Stomach (tissue), 9 donors: Measurements from ENCODE around the gene GLRX2. TPM values are rescaled to one million over a fixed set of nuclear protein-coding genes. Genes with fewer than 3 reads are reported as not detected.

Experiments used
- DNase-seq, 2 donors: peaks; one replicate each; pipeline versions ENCODE4 v3.0.0 to v3.0.0-alpha.2; 2013 to 2019
- H3K27ac ChIP-seq, 5 donors: fragments of 200-600 bp in 4 of 5; sonication (generic) in 4 of 5; one replicate each; pipeline ENCODE4 v1.5.1; 2013 to 2019; ENCODE audit warnings: mild to moderate bottlenecking in 1 of 5, moderate library complexity in 1 of 5
- H3K27me3 ChIP-seq, 3 donors: fragments of 200-600 bp; sonication (generic); one replicate each; pipeline ENCODE4 v1.5.1; 2017 to 2019; ENCODE audit warnings: mixed run types in 1 of 3
- H3K36me3 ChIP-seq, 4 donors: fragments of 200-600 bp; sonication (generic); 1 replicate in 3 of 4; 2 replicates in 1 of 4; pipeline ENCODE4 v1.5.1; 2016 to 2019
- H3K4me1 ChIP-seq, 4 donors: fragments of 200-600 bp; sonication (generic); one replicate each; pipeline ENCODE4 v1.5.1; 2016 to 2019
- H3K4me3 ChIP-seq, 4 donors: fragments of 200-600 bp; sonication (generic) in 3 of 4; one replicate each; pipeline ENCODE4 v1.5.1; 2016 to 2019; ENCODE audit warnings: mild to moderate bottlenecking in 1 of 4
- H3K9me3 ChIP-seq, 4 donors: fragments of 200-600 bp; sonication (generic); one replicate each; pipeline ENCODE4 v1.5.1; 2016 to 2019
- EP300 ChIP-seq: sonication (generic); formaldehyde crosslinking; IDR thresholded peaks from one replicate; pipeline ENCODE4 v1.6.1; 2017; ENCODE audit warnings: antibody characterized with exemption
- POLR2A ChIP-seq, 4 donors: fragments of 450-650 bp; IDR thresholded peaks; one replicate each; pipeline ENCODE4 v1.6.1; 2016; ENCODE audit warnings: antibody characterized with exemption in 4 of 4, control low read depth in 2 of 4, mild to moderate bottlenecking in 1 of 4, moderate library complexity in 1 of 4
- POLR2AphosphoS5 ChIP-seq, 3 donors: sonication (generic); formaldehyde crosslinking; IDR thresholded peaks; one replicate each; pipeline ENCODE4 v1.6.1; 2016; ENCODE audit warnings: antibody characterized with exemption in 3 of 3
- WGBS, 5 donors: extraction: QIAGEN DNeasy Blood & Tissue Kit in 3 of 5; methylation state at CpG; one replicate each; pipeline versions ENCODE4 v1.1.5 to v1.1.7; 2013 to 2018; 5-methylcytosine and 5-hydroxymethylcytosine counted together
- intact Hi-C: fragments of 100-400 bp; cut with DNase I; formaldehyde crosslinking; loops from one replicate; pipeline ENCODE4 v1.15.1; 2023; ENCODE audit warnings: low total_unique reads
- polyA plus RNA-seq, 3 donors: library from polyadenylated mRNA; stranded (reverse); fragments of 200-250 nt; gene quantifications; one replicate each; pipeline ENCODE4 v1.2.3, GENCODE V29; 2013
- total RNA-seq, 5 donors: library from RNA; depleted of rRNA; stranded (reverse); fragments of >200 nt; gene quantifications; one replicate each; pipeline versions ENCODE4 v1.1.0 to v1.2.3, GENCODE V29; 2014 to 2016
- TF ChIP-seq, protein P1 (sequence below), 7 experiments: fragments of 450-650 bp in 4 of 7; fragments of 200-600 bp in 3 of 7; sonication (generic) in 3 of 7; IDR thresholded peaks; one replicate each; pipeline ENCODE4 v1.5.1; 2016 to 2019; ENCODE audit warnings: antibody characterized with exemption in 7 of 7, control low read depth in 2 of 7, mild to moderate bottlenecking in 1 of 7
- donor health status: healthy with polysubstance abuse.
- donor health status: Bipolar disorder and iron deficiency.
- donor health status: healthy.

Gene GLRX2
- total and polyA plus RNA-seq, 8 donors = 1.2 to 18.7 (median 5.8) TPM

DNA sequence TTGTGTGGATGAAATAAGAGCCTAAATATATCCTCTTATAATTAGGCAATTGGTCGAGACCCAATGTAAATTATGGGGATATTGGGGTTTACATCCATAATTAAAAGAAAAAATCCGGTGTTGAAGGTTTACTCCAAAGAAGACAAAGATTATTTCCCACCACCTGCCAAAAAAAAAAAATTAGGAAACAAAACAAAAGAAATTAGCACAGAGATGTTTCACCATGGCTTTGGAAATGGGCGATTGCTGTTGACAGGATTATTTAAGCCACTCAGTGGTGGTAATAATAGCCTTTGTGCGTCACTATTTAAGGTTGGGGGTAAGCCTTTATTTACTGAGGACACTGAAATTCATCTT is 585 bp upstream of the GLRX2 start:
- 34 to 43% (median 38%) methylated on average over 4 of the region's 4 CpGs for WGBS, 5 donors
- Histone ChIP-seq H3K27me3 (no peaks in the 10 kb centered on the region), H3K27ac (peak overlapping the region; percentile 87 to 96 (median 94)), H3K9me3 (no peaks in the 10 kb centered on the region), H3K4me3 (peak overlapping the region; percentile 60 to 92 (median 80)), H3K36me3 (peaks cover 0 to 1% (median 0%) of the 10 kb centered on the region in 4 donors), H3K4me1 (peaks cover 5 to 29% (median 21%) of the 10 kb centered on the region in 4 donors)
- intact Hi-C loops = loop anchor here (10.0 kb wide), 1 partner anchor 51 kb away; the partner anchor contains the start of genes RO60 and UCHL5
- no peak for TF ChIP-seq EP300
- TF ChIP-seq POLR2A (IDR thresholded peaks at IDR 0.05) = no peak
- TF ChIP-seq, protein P1, sequence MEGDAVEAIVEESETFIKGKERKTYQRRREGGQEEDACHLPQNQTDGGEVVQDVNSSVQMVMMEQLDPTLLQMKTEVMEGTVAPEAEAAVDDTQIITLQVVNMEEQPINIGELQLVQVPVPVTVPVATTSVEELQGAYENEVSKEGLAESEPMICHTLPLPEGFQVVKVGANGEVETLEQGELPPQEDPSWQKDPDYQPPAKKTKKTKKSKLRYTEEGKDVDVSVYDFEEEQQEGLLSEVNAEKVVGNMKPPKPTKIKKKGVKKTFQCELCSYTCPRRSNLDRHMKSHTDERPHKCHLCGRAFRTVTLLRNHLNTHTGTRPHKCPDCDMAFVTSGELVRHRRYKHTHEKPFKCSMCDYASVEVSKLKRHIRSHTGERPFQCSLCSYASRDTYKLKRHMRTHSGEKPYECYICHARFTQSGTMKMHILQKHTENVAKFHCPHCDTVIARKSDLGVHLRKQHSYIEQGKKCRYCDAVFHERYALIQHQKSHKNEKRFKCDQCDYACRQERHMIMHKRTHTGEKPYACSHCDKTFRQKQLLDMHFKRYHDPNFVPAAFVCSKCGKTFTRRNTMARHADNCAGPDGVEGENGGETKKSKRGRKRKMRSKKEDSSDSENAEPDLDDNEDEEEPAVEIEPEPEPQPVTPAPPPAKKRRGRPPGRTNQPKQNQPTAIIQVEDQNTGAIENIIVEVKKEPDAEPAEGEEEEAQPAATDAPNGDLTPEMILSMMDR (IDR thresholded peaks at IDR 0.05) = no peak
- no peak for TF ChIP-seq POLR2AphosphoS5 (IDR thresholded peaks at IDR 0.05)
- DNase-seq = peak in 1 of 2 donors; percentile 6

DNA sequence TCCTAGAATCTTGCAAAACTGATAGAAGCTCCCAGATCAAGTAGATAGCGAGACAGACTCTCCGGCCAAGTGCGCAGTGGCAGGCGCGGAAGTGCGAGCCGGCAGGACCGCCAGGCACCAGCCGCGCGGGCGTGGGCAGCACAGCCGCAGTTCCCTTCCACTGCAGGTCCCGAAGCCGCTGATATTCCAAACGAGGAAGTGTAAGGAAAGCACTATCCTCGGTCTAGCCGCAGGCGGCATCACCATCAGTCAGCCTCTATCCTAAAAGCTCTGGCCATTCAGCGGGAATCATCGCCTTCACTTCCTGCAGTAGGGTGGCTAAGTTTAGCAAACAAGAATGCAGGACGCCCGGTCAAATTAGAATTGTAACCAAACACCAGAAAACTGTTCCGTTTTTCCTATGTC is 710 bp downstream of the GLRX2 start:
- intact Hi-C loops = loop anchor here (10.0 kb wide), 1 partner anchor 50 kb away; the partner anchor contains the start of genes RO60 and UCHL5
- peaks cover 5 to 29% (median 21%) of the 10 kb centered on the region in 4 donors for H3K4me1 ChIP-seq
- peak overlapping the region; percentile 87 to 96 (median 94) for H3K27ac ChIP-seq
- H3K4me3 ChIP-seq = peak overlapping the region; percentile 60 to 92 (median 80)
- 0 to 1% (median 0%) methylated on average over 22 to 24 of the region's 24 CpGs for WGBS, 5 donors
- H3K36me3 ChIP-seq = peaks cover 5 to 14% (median 13%) of the 10 kb centered on the region in 4 donors
- DNase-seq = peak; percentile 51 to 70
- TF ChIP-seq POLR2A (IDR thresholded peaks at IDR 0.05) (no peak), POLR2AphosphoS5 (IDR thresholded peaks at IDR 0.05) (peak in 1 of 3 donors; percentile 5), EP300 (no peak)
- no peaks in the 10 kb centered on the region for H3K27me3 ChIP-seq
- no peaks in the 10 kb centered on the region for H3K9me3 ChIP-seq

DNA sequence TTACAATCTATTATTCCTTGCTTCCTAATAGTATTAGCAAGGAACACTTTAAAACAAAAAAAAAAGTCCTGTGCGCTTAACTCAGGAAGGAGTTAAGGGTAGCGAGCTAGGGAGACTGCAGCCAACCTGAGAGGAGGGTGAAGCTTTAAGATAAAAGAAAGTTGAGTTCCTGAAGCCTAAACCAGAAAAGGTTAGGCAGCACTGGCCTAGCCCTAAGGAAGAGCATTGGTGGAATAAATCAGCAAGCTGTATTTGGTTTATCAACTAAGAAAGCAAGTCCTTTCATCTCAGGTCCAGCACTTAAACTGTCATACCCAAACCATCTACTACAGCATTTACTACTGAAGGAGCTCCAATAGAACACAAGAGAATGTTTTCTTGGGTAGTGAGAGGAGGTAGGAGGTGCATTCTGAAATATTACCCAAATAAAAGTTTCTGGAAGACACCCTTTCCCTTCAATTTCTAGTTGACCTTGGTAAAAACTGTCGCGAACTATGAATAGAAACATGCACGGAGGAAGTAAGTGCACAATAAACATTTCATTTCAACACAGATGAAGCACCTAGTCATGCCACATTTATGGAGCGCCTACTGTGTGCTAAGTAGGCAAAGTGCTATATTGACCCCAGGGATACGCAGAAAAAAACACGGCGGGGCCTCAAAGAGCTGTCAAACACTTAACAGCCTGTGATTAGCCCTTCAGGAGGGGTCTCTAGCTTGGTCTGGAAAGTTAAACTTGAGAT is 1.3 kb downstream of the GLRX2 start:
- peak overlapping the region; percentile 87 to 96 (median 94) for H3K27ac ChIP-seq
- peaks cover 11 to 20% (median 18%) of the 10 kb centered on the region in 4 donors for H3K36me3 ChIP-seq
- H3K4me3 ChIP-seq = peak overlapping the region; percentile 60 to 92 (median 80)
- H3K9me3 ChIP-seq = no peaks in the 10 kb centered on the region
- TF ChIP-seq, protein P1 (IDR thresholded peaks at IDR 0.05) = no peak
- TF ChIP-seq EP300 (no peak), POLR2A (IDR thresholded peaks at IDR 0.05) (no peak), POLR2AphosphoS5 (IDR thresholded peaks at IDR 0.05) (no peak)
- intact Hi-C loops = loop anchor here (10.0 kb wide), 1 partner anchor 49 kb away; the partner anchor contains the start of genes RO60 and UCHL5
- WGBS, 5 donors = 21 to 34% (median 26%) methylated on average over 9 of the region's 9 CpGs
- no peaks in the 10 kb centered on the region for H3K27me3 ChIP-seq
- H3K4me1 ChIP-seq = peaks cover 5 to 29% (median 21%) of the 10 kb centered on the region in 4 donors
- DNase-seq = no peak

DNA sequence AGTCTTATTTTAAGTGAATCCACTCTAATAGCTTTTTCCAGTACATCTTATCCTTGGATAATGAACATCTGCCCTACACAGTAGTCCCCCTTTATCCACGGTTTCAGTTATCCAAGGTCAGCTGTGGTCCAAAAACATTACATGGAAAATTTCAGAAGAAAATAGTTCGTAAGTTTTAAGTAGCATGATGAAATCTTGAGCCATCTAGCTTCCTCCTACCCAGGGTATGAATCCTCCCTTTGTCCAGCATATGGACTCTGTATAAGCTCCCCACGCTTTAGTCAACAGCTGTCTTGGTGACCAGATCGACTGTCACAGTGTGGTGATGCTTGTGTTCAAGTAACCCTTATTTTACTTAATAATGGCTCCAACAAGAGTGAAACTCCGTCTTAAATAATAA is 2.6 kb downstream of the GLRX2 start:
- Histone ChIP-seq H3K4me1 (peaks cover 5 to 29% (median 21%) of the 10 kb centered on the region in 4 donors), H3K27me3 (no peaks in the 10 kb centered on the region), H3K36me3 (peaks cover 20 to 33% (median 31%) of the 10 kb centered on the region in 4 donors), H3K9me3 (no peaks in the 10 kb centered on the region), H3K4me3 (no peak overlapping the region), H3K27ac (no peak overlapping the region)
- no peak for DNase-seq
- WGBS, 5 donors = 86 to 91% (median 90%) methylated on average over 5 of the region's 5 CpGs
- no peak for TF ChIP-seq EP300
- no peak for TF ChIP-seq POLR2A (IDR thresholded peaks at IDR 0.05)
- no peak for TF ChIP-seq POLR2AphosphoS5 (IDR thresholded peaks at IDR 0.05)
- TF ChIP-seq, protein P1 (IDR thresholded peaks at IDR 0.05) = no peak
- intact Hi-C loops = loop anchor here (10.0 kb wide), 1 partner anchor 48 kb away; the partner anchor contains the start of genes RO60 and UCHL5
